Adipose tissue (tissue), 3 donors: ENCODE measurements around the gene PRKG1. TPM values are rescaled to one million over a fixed set of nuclear protein-coding genes. Genes with fewer than 3 reads are reported as not detected.
"Not testable (repeated sequence)": the region's sequence is repeated elsewhere in the genome, so short reads cannot be mapped to it uniquely, and the experiment has no call there.

Experiments
- H3K27ac ChIP-seq: one replicate; pipeline ENCODE4 v1.5.1; 2013; ENCODE audit warnings: low read depth, low read length
- WGBS, 3 donors: extraction: QIAGEN DNeasy Blood & Tissue Kit; methylation state at CpG; one replicate each; pipeline ENCODE4 v1.1.7; 2013; 5-methylcytosine and 5-hydroxymethylcytosine counted together
- polyA plus RNA-seq, 3 donors: library from polyadenylated mRNA; stranded (reverse); fragments of 200-250 nt; gene quantifications; one replicate each; pipeline ENCODE4 v1.2.3, GENCODE V29; 2013
- donor health status: healthy with polysubstance abuse.
- donor health status: Bipolar disorder and iron deficiency.
- donor health status: healthy.

The PRKG1 gene
- polyA plus RNA-seq, 3 donors: 0.46 to 13.2 (median 2.1) TPM

GRCh38 chr10:52247929-52248328, 1173.6 kb downstream of the PRKG1 start:
- 86 to 92% (median 90%) methylated on average over 7 of the region's 7 CpGs for WGBS, 3 donors
- H3K27ac ChIP-seq: not testable (repeated sequence)

DNA sequence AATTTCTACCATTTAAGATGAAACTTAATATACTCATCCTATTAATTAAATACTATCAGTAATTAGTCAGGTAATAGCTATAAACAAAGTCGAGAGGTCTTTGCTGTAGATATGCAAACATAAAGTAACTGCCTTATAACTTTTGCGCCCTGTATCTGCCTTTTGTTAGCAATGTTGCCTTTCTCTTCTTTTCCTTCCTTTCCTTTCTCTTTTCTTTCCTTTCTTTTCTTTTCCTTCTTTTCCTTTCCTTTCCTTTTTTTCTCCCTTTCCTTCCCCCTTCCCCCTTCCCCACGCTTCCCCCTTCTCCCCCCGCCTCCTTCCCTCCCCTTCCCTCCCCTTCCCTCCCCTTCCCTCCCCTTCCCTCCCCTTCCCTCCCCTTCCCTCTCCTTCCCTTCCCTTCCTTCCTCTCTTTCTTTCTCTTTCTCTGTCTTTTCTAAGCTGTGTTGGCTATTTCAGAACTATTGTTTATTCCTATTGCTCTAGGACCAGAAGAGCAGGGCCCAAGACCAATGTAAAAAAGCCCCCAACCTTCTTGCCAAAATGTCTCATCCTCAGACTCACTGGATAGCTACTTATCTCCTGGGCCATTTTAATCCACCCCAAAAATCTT, 1174.5 kb downstream of the PRKG1 start:
- H3K27ac ChIP-seq: no peak overlapping the region

GRCh38 chr10:52249850-52250395, 1175.6 kb downstream of the PRKG1 start:
- WGBS, 3 donors: 80 to 85% (median 83%) methylated on average over 6 of the region's 6 CpGs
- no peak overlapping the region for H3K27ac ChIP-seq

More for the DNA sequence above, 1174.5 kb downstream of the PRKG1 start:
- 80 to 90% (median 83%) methylated on average over 4 of the region's 4 CpGs for WGBS, 3 donors

DNA sequence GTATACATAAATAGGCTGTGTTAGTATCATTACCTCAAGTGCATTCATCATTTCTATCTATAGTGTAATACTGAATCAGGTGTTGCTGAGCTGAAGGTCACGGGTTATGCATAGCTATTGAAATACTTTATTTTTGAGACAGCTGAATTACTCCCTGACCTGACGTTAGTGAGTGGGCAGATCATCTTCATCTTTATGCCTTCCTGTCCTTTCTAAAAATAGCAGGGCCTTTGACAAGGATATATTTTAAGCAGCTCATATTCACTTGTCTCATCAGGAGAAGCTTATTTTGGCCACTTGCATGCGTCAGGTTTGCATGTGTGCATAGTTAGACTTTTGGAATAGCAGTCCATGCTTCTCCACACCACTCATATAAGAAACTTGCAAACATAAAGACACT, 1176.2 kb downstream of the PRKG1 start:
- WGBS, 3 donors: 75 to 86% (median 77%) methylated on average over 3 of the region's 3 CpGs
- no peak overlapping the region for H3K27ac ChIP-seq

DNA sequence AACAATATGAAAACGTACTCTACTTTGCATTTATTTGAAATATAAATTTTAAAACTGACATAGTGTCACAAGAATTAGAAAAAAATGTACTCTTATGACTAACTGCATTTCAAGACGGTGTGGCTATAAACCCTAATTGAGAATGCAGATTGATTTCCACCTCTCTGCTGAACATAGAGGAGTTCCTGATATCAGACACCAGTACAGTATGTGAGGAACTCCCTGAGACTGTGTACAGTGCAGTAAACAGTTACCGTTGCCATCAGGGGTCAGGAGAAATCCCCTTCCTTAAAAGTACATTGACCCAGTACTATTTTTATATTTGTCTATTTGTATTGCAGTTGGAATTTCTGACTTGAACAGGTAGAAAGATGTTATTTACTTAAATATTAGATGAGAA, 1178.0 kb downstream of the PRKG1 start:
- no peak overlapping the region for H3K27ac ChIP-seq
- WGBS, 3 donors: 64 to 83% (median 71%) methylated on average over 3 of the region's 3 CpGs

DNA sequence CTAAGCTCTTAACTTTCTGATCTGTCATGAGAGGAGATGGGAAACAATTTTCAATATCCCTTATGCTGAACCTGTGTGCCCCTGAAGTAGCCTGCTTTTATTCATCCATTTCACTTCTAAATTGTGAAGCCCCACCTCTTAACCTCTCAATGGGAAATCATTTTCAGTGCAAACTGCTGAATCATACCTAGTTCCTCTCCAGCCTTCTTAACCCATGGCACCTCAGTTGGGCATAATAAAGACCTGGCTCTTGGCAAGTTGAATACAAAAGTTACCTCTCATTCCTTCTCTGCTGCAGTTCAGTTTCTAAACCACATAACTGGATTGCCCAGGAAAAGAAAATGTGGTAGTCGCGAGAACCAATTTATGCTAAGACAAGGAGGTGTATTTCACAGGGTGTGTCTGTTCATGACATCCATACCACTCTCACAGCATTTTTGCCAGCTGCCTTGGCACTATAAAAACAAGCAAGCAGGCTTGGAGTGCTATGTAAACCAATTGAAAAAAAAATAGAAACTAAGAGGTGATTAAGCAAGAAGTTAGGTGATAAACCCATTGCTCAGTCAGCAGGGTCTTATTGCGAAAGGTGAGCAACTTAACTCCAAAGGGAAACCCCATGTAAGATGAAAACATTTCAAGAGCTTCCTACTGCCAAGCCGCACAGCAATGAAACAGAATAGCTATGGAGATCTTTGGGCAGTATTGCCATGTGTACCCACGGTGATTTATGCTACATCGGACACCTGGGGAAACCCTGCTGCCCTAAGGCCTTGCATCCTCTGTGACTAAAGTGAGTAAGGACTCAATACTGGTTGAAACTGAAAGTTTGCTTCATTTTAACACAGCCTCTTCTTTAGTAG, 1182.8 kb downstream of the PRKG1 start:
- WGBS, 3 donors: 88 to 96% (median 90%) methylated on average over 6 of the region's 6 CpGs
- H3K27ac ChIP-seq: no peak overlapping the region

DNA sequence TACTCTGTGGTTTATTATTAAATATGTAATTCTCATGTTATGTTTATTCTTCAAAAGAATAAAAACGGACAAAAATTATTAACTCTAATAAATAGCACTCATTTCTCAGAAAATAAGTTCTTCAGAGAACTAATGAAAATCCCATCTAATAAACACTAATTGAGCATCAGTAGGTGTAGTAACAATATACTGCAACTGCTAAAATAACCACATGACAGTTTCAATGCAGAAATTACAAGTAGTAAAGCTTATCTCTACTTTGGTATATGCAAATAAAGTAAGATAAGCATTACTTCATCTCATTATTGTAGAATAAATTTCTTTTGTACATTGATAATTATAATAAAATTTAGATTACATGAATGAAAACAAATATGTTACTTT, 1183.4 kb downstream of the PRKG1 start:
- no peak overlapping the region for H3K27ac ChIP-seq
- 68 to 78% (median 76%) methylated on average over 1 of the region's 1 CpG for WGBS, 3 donors

DNA sequence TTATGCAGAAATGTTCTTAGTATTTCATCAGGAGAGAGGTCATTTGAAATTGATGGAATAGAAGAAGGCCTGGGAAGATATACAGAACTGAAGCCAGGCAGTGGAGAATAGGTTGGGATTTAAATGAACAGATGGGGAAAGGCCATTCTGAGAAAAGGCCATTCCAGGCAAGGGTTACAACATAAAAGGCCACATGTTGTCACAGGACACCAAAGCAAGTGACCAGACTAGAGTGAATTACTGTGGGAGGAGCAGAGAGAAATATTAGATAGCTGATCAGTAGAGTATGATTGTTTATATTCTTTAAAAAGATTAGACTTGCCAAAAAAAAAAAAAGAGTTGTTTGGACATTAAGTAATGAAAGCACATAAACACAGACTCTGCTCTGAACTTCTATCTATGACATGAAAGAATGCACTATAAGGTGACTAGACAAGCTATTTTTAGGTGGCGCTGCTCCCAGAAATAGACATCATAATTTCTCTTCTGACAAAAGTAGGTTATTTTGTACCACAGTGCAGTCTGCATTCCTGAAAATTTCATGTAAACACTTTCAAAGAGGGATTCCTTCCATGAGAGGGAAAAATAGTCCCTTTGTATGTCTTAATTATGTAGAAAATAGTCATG, 1184.6 kb downstream of the PRKG1 start:
- no peak overlapping the region for H3K27ac ChIP-seq
- 87 to 97% (median 92%) methylated on average over 1 of the region's 1 CpG for WGBS, 3 donors

DNA sequence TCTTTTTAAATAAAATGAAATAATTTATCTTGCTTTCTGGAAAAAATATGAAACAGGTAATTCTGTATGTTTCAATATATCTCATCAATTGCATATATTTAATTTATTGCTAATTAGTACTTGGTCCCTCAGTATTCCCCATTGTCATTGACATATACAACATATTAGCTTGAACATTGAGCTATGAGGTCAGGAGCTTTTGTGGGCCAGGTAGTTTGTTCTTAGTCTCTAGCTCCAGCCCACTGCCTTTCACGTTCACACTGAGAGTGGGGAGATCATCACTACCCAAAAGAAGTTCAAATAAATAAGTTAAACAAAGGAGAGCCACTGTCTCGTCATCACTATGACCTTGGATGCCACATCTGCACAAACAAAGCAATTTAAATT, 1185.1 kb downstream of the PRKG1 start:
- 71 to 80% (median 79%) methylated on average over 2 of the region's 2 CpGs for WGBS, 3 donors
- no peak overlapping the region for H3K27ac ChIP-seq

DNA sequence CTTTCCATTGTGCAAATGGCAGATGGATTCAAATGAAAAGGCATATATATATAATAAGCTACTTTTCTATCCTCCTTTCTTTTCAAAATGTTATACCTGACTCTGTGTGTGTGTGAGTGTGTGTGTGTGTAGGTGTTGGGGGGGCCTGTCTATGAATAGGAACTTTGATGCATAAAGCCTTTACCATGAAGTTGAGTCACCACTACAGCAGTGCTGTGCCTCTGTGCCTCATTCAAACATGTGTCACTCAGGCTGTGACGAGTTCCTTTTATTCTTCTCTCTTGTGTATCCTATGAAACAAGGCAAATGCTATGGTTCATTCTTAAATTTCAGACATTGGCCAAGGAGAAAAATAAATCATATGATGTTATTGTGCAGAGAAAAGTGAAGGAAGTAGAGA, 1187.1 kb downstream of the PRKG1 start:
- WGBS, 3 donors: 79 to 91% (median 90%) methylated on average over 1 of the region's 1 CpG
- H3K27ac ChIP-seq: no peak overlapping the region

DNA sequence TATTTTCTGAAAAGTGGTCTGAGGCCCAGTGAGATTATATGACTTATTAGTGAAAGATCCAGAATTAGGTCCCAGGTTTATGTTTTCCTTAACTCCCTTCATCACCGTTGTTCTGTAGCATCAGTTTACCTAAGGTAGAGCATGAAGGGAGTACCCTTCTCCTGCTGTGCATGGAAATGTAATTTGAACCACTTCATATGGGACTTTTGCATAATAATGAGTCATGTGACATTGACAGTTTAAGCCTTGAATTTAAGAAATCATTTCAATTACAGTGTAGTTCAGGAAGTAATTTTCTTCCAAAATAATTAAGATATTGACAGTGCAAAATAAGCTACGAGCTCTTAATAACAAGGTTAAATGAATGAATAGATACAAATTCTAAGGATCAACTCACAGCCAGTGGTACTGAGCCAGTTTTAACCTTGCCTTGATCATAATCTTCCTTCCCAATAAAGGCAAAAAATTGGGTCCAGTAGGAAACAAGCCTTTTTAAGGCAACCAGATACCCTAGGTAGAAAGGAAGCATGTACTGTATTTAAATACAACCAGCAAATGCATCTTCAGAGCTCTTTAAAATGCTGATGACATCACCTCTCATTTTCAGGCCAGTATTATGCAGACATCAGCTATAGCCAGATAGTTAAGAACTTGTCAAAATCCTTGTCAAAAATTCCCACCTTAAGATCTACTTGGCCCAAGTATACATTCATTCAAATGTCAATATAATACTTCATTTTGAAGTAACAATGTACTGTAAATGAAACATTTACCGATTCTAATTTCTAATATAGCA, 1191.0 kb downstream of the PRKG1 start:
- WGBS, 3 donors: 82 to 89% (median 86%) methylated on average over 3 of the region's 3 CpGs
- no peak overlapping the region for H3K27ac ChIP-seq

GRCh38 chr10:52266858-52267257, 1192.6 kb downstream of the PRKG1 start:
- WGBS, 3 donors: 68 to 77% (median 70%) methylated on average over 1 of the region's 1 CpG
- no peak overlapping the region for H3K27ac ChIP-seq

- WGBS, 3 donors: 85 to 92% (median 90%) methylated on average over 2 of the region's 2 CpGs
- no peak overlapping the region for H3K27ac ChIP-seq
Observed at GRCh38 chr10:52268790-52269189, 1194.5 kb downstream of the PRKG1 start.

- H3K27ac ChIP-seq: no peak overlapping the region
- 72 to 80% (median 72%) methylated on average over 4 of the region's 4 CpGs for WGBS, 3 donors
Observed at GRCh38 chr10:52269233-52269632, 1194.9 kb downstream of the PRKG1 start.

- H3K27ac ChIP-seq: no peak overlapping the region
- WGBS, 3 donors: 92 to 94% (median 93%) methylated on average over 2 of the region's 2 CpGs
Observed at GRCh38 chr10:52276163-52276562, 1201.9 kb downstream of the PRKG1 start.

DNA sequence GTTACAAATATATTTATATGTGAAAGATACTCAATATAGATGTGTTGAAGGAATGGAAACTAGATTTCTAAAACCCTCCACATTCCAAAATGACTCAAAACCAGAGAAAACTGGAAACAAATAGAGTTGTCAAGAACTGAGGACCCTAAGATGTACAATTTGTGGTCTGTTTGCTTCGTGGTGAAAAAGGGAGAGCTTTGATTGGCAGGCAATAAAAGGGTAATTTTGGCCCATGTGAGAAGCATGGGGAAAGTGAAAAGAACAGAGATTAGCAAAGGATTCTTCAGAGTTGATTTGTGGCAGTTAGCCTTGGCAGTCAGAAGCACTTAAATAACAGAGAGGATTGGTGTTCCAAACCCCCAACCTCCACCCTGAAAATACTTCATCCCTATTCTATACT, 1202.7 kb downstream of the PRKG1 start:
- 19 to 52% (median 34%) methylated on average over 1 of the region's 1 CpG for whole genome bisulfite sequencing, 3 donors

GRCh38 chr10:52279546-52279945, 1205.3 kb downstream of the PRKG1 start:
- no peak overlapping the region for H3K27ac ChIP-seq
- 63 to 67% (median 66%) methylated on average over 3 of the region's 3 CpGs for WGBS, 3 donors

More for the DNA sequence above, 1202.7 kb downstream of the PRKG1 start:
- no peak overlapping the region for H3K27ac ChIP-seq

GRCh38 chr10:52280051-52280450, 1205.8 kb downstream of the PRKG1 start:
- 85 to 94% (median 88%) methylated on average over 1 of the region's 1 CpG for WGBS, 3 donors
- no peak overlapping the region for H3K27ac ChIP-seq
